Measurements from ENCODE around the gene SLC38A11. TPM values are rescaled to one million over a fixed set of nuclear protein-coding genes. Genes with fewer than 3 reads are reported as not detected.
"Not testable (repeated sequence)": the region's sequence is repeated elsewhere in the genome, so short reads cannot be mapped to it uniquely, and the experiment has no call there.

Gene SLC38A11
- polyA plus RNA-seq, 1 of the 3 experiments (the other 2 are of a cell fraction) = not detected

DNA sequence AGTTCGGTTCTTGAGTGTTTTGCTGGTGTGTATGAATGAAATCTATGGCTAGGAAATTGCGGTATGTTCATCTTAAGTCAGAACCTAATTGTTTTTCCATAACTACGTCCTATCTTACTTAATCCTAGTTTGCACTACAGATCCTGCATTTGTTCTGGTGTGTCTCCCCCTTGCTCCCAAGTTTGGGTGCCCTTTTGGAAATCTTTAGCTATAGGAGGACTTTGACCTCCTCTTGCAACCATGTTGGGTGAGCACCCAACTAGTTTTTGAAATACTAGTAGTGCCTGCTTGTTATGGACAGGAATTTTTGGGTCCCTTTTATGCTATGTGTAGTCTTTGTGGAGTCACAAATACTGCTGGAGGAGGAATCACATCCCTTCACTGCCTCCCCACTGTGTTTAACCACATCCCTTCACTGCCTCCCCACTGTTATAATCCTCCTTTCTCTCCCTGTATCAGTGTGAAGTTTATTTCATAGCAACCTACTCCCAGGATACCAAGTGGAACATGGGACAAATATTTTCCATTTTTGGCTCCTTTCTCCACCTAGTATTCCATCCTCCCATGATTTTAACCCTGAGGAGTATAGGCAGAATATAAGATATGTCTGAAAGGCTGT lies 87.4 kb downstream of the SLC38A11 start:
- POLR2A ChIA-PET = no interaction called here
- Histone ChIP-seq H3K27ac (ENCODE audit: low read depth in 2 of 2, low read length in 1 of 2) (no peak overlapping the region), H4K20me1 (ENCODE audit: insufficient read depth) (no peaks in the 10 kb centered on the region), H3F3A (replicated peaks; ENCODE audit: insufficient read depth) (no peaks in the 10 kb centered on the region), H3K9ac (no peak overlapping the region), H2AFZ (ENCODE audit: low read depth) (no peak overlapping the region), H3K27me3 (ENCODE audit: insufficient read depth) (no peaks in the 10 kb centered on the region), H3K9me3 (no peaks in the 10 kb centered on the region), H3K9me2 (no peaks in the 10 kb centered on the region), H3K79me2 (ENCODE audit: insufficient read depth) (no peaks in the 10 kb centered on the region), H3K4me1 (ENCODE audit: control insufficient read depth in 1 of 2, insufficient read depth in 2 of 2, low read depth in 1 of 2, low read length in 1 of 2) (no peaks in the 10 kb centered on the region), H3K4me2 (no peak overlapping the region), H3K4me3 (ENCODE audit: low read depth in 2 of 2, low read length in 1 of 2) (no peak overlapping the region), H3K36me3 (replicated peaks in 1 of 2; ENCODE audit: control insufficient read depth in 1 of 2, insufficient read depth in 2 of 2, low read length in 1 of 2) (no peaks in the 10 kb centered on the region)
- no peak for TF ChIP-seq YY1 (IDR thresholded peaks at IDR 0.05; ENCODE audit: low read depth)
- no peak for TF ChIP-seq CHD2 (IDR thresholded peaks at IDR 0.05; ENCODE audit: low read length, partially characterized antibody)
- no peak for TF ChIP-seq MEF2A (IDR thresholded peaks at IDR 0.05; ENCODE audit: borderline replicate concordance, low read depth)
- TF ChIP-seq GATA2 (CRISPR knock-in tag; IDR thresholded peaks at IDR 0.05) = no peak
- TF ChIP-seq, protein P1, sequence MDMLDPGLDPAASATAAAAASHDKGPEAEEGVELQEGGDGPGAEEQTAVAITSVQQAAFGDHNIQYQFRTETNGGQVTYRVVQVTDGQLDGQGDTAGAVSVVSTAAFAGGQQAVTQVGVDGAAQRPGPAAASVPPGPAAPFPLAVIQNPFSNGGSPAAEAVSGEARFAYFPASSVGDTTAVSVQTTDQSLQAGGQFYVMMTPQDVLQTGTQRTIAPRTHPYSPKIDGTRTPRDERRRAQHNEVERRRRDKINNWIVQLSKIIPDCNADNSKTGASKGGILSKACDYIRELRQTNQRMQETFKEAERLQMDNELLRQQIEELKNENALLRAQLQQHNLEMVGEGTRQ (IDR thresholded peaks at IDR 0.05; ENCODE audit: borderline replicate concordance, low read depth, low read length) = no peak
- TF ChIP-seq, protein P2, sequence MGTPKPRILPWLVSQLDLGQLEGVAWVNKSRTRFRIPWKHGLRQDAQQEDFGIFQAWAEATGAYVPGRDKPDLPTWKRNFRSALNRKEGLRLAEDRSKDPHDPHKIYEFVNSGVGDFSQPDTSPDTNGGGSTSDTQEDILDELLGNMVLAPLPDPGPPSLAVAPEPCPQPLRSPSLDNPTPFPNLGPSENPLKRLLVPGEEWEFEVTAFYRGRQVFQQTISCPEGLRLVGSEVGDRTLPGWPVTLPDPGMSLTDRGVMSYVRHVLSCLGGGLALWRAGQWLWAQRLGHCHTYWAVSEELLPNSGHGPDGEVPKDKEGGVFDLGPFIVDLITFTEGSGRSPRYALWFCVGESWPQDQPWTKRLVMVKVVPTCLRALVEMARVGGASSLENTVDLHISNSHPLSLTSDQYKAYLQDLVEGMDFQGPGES (IDR thresholded peaks at IDR 0.05; ENCODE audit: low read depth, low read length) = no peak
- no peak for TF ChIP-seq FOXM1 (IDR thresholded peaks at IDR 0.05; ENCODE audit: low read depth)
- no peak for TF ChIP-seq RXRA (IDR thresholded peaks at IDR 0.05; ENCODE audit: borderline replicate concordance, low read depth)
- TF ChIP-seq EP300 (IDR thresholded peaks at IDR 0.05; ENCODE audit: borderline replicate concordance in 1 of 2, low read depth in 1 of 2, low read length in 1 of 2) = no peak
- TF ChIP-seq, protein P3, sequence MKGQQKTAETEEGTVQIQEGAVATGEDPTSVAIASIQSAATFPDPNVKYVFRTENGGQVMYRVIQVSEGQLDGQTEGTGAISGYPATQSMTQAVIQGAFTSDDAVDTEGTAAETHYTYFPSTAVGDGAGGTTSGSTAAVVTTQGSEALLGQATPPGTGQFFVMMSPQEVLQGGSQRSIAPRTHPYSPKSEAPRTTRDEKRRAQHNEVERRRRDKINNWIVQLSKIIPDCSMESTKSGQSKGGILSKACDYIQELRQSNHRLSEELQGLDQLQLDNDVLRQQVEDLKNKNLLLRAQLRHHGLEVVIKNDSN (IDR thresholded peaks at IDR 0.05; ENCODE audit: borderline replicate concordance, low read depth) = no peak
- TF ChIP-seq, protein P4, sequence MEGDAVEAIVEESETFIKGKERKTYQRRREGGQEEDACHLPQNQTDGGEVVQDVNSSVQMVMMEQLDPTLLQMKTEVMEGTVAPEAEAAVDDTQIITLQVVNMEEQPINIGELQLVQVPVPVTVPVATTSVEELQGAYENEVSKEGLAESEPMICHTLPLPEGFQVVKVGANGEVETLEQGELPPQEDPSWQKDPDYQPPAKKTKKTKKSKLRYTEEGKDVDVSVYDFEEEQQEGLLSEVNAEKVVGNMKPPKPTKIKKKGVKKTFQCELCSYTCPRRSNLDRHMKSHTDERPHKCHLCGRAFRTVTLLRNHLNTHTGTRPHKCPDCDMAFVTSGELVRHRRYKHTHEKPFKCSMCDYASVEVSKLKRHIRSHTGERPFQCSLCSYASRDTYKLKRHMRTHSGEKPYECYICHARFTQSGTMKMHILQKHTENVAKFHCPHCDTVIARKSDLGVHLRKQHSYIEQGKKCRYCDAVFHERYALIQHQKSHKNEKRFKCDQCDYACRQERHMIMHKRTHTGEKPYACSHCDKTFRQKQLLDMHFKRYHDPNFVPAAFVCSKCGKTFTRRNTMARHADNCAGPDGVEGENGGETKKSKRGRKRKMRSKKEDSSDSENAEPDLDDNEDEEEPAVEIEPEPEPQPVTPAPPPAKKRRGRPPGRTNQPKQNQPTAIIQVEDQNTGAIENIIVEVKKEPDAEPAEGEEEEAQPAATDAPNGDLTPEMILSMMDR (IDR thresholded peaks at IDR 0.05) = no peak
- TF ChIP-seq RFX5 (IDR thresholded peaks at IDR 0.05; ENCODE audit: low read length) = no peak
- TF ChIP-seq FOSL2 (IDR thresholded peaks at IDR 0.05; ENCODE audit: borderline replicate concordance, low read depth) = no peak
- no peak for TF ChIP-seq TEAD4 (IDR thresholded peaks at IDR 0.05; ENCODE audit: borderline replicate concordance, insufficient read depth)
- TF ChIP-seq NRF1 (IDR thresholded peaks at IDR 0.05; ENCODE audit: low read depth, low read length) = no peak
- TF ChIP-seq, protein P5, sequence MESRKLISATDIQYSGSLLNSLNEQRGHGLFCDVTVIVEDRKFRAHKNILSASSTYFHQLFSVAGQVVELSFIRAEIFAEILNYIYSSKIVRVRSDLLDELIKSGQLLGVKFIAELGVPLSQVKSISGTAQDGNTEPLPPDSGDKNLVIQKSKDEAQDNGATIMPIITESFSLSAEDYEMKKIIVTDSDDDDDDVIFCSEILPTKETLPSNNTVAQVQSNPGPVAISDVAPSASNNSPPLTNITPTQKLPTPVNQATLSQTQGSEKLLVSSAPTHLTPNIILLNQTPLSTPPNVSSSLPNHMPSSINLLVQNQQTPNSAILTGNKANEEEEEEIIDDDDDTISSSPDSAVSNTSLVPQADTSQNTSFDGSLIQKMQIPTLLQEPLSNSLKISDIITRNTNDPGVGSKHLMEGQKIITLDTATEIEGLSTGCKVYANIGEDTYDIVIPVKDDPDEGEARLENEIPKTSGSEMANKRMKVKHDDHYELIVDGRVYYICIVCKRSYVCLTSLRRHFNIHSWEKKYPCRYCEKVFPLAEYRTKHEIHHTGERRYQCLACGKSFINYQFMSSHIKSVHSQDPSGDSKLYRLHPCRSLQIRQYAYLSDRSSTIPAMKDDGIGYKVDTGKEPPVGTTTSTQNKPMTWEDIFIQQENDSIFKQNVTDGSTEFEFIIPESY (IDR thresholded peaks at IDR 0.05; ENCODE audit: borderline replicate concordance, low read depth) = no peak
- no peak for TF ChIP-seq SMC3 (IDR thresholded peaks at IDR 0.05; ENCODE audit: low read depth, low read length)
- TF ChIP-seq, protein P6, sequence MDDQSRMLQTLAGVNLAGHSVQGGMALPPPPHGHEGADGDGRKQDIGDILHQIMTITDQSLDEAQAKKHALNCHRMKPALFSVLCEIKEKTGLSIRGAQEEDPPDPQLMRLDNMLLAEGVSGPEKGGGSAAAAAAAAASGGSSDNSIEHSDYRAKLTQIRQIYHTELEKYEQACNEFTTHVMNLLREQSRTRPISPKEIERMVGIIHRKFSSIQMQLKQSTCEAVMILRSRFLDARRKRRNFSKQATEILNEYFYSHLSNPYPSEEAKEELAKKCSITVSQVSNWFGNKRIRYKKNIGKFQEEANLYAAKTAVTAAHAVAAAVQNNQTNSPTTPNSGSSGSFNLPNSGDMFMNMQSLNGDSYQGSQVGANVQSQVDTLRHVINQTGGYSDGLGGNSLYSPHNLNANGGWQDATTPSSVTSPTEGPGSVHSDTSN (IDR thresholded peaks at IDR 0.05) = no peak
- DNase-seq = no peak
- CTCF ChIA-PET = no interaction called here
- WGBS (ENCODE audit: low lambda C conversion rate) = 40% methylated on average over 3 of the region's 3 CpGs

DNA sequence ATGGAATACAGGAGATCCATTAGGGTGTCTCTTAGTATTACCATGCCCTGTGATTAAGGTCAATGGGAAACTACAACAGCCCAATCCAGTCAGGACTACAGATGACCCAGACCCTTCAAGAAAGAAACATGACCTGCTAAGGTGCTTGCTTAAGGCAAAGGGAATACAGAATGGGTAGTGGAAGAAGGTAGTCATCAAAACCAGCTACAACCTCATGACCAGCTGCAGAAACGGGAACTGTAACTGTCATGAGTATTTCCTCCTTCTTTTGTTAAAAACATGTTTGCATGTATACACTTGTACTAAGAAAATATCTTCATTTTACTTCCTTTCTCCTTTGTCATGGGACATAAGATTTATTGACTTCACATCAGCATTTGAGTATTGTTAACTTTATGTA lies 88.9 kb downstream of the SLC38A11 start:
- H3K4me1 ChIP-seq (ENCODE audit: control insufficient read depth in 1 of 2, insufficient read depth in 2 of 2, low read depth in 1 of 2, low read length in 1 of 2); H3K9ac ChIP-seq; H3K36me3 ChIP-seq (replicated peaks in 1 of 2; ENCODE audit: control insufficient read depth in 1 of 2, insufficient read depth in 2 of 2, low read length in 1 of 2); H3F3A ChIP-seq (replicated peaks; ENCODE audit: insufficient read depth); H3K27me3 ChIP-seq (ENCODE audit: insufficient read depth); H3K9me2 ChIP-seq; H3K4me3 ChIP-seq (ENCODE audit: low read depth in 2 of 2, low read length in 1 of 2); DNase-seq; H3K9me3 ChIP-seq; H4K20me1 ChIP-seq (ENCODE audit: insufficient read depth); H3K27ac ChIP-seq (ENCODE audit: low read depth in 2 of 2, low read length in 1 of 2); H3K4me2 ChIP-seq; H2AFZ ChIP-seq (ENCODE audit: low read depth); H3K79me2 ChIP-seq (ENCODE audit: insufficient read depth); POLR2A ChIA-PET: not testable (repeated sequence)
- 95% methylated on average over 1 of the region's 1 CpG for WGBS (ENCODE audit: low lambda C conversion rate)
- CTCF ChIA-PET = interaction anchor here (1.3 kb wide), 1 partner anchor 24 kb away, joined by 4 read pairs; the partner anchor contains the start of gene COBLL1

Data from SK-N-SH (cell line).